ENCODE data around the gene SESN1.

Gene SESN1

DNA sequence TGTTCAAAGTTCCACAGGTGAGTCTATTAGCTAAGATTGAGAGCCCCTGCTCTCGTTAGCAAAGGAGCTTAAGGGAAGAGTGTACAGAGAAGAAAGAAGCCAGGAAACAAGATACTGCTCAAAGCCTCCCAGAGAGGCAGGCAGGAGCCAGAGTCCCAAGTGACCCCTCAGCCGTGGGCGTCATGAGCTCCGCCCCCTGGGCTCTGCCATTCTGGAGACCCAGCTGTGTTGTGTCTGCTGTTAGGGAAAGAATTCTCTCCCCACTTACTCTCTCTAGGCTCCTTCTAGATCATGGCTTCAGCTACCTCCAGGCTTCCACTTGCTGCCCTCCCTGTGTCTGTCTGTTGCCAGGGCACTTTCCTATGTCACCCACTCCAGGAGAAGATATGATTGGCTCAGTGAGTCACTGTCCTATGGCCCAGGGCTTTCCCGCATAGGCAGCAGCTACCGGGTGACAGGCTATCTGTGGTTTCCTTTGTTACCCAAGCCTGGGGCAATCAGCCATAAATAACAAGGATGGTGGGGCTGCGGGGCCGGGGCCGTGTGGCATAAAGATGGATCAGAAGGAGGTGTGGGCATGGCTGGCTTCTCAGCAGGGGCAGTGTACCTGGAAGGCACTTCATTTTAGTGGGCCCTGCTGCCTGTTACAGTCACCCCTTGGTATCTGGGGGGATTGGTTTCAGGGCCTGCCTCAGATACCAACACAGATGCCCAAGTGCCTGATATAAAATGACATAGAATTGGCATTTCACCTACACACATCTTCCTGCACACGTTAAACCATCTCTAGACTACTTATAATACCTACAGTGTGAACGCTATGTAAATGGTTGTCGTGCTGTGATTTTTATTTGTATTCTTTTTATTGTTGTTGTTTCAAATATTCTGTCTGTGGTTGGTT is 127.5 kb downstream of the SESN1 start:
- peak; percentile 57 for DNase-seq (ENCODE audit: low read depth)
- no peak for TF ChIP-seq CTCF (IDR thresholded peaks at IDR 0.05; ENCODE audit: low read length, missing control alignments)
- H3K4me3 ChIP-seq (replicated peaks; ENCODE audit: low read depth, low read length): no peak overlapping the region

- no peak for TF ChIP-seq CTCF (IDR thresholded peaks at IDR 0.05; ENCODE audit: low read length, missing control alignments)
- H3K4me3 ChIP-seq (replicated peaks; ENCODE audit: low read depth, low read length): no peak overlapping the region
- DNase-seq (ENCODE audit: low read depth): no peak
Measured at GRCh38 chr6:108966251-108966650, 128.4 kb downstream of the SESN1 start.

DNA sequence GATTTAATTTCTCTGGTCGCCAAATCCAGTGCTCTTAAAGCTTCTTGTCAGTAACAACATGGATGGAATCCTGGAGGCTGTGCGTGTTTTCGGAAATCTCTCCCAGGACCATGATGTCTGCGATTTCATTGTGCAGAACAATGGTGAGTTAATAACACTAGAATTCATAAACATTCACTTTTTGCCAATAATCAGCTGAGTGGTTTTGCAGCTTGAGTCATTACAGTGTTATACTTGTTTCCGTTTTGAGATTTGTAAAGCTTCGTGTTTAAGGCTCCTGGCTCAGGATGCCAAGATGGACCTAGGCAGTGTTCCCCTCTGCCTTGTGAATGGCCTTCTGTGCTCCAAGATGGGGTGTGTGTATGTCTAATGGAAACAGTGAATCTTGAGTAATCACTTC is 132.7 kb downstream of the SESN1 start:
- no peak for TF ChIP-seq CTCF (IDR thresholded peaks at IDR 0.05; ENCODE audit: low read length, missing control alignments)
- DNase-seq (ENCODE audit: low read depth): peak; percentile 90
- no peak overlapping the region for H3K4me3 ChIP-seq (replicated peaks; ENCODE audit: low read depth, low read length)

DNA sequence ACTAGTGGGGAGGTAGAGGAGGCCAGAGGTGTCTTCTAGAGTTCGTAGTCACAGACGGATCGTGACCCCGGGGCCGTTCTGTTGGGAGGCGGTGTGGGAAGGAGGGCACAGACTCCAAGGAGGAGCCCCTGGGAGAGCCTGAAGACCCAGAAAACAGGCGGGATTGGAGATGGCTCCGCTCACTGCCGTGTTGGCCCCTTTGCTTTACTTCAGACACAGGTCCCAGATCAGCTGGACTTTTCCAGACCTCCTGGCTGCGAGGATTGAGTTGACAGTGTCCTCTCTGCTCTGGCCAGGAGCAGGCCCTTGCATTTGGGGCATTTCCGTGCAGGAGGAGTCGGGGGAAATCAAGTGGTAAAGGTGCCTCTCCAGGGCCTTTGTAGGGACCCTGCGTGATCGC is 133.6 kb downstream of the SESN1 start:
- no peak for TF ChIP-seq CTCF (IDR thresholded peaks at IDR 0.05; ENCODE audit: low read length, missing control alignments)
- H3K4me3 ChIP-seq (replicated peaks; ENCODE audit: low read depth, low read length): no peak overlapping the region
- no peak for DNase-seq (ENCODE audit: low read depth)

GRCh38 chr6:108960601-108961000 is 134.0 kb downstream of the SESN1 start:
- no peak for TF ChIP-seq CTCF (IDR thresholded peaks at IDR 0.05; ENCODE audit: low read length, missing control alignments)
- H3K4me3 ChIP-seq (replicated peaks; ENCODE audit: low read depth, low read length): no peak overlapping the region

DNA sequence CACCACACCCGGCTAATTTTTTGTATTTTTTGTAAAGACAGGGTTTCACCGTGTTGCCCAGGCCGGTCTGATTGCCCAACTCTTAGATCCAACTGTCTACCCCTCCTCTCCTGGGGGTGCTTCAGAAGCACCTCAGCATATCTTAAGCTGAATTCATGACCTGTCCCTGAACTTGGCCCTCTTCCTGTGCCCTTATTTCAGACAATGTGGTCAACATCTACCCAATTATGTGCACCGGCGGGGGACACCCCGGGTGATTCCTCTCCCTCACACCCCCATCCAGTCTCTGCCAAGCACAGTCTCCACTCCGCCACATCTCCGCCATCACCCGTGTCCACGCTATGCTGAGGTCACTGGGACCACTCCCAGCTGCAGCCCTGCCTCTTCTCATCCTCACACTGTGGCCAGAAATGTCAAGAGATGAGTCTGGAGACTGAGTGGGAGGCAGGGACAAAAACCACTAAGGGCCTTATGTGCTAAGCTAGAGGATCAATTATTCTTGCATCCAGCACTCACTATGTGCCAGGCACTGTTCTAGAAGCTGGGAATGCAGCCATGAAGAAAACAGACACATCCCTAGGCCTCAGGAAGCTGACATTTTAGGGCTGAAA is 134.6 kb downstream of the SESN1 start:
- no peak overlapping the region for H3K4me3 ChIP-seq (replicated peaks; ENCODE audit: low read depth, low read length)
- TF ChIP-seq CTCF (IDR thresholded peaks at IDR 0.05; ENCODE audit: low read length, missing control alignments): no peak

More at GRCh38 chr6:108960601-108961000, 134.0 kb downstream of the SESN1 start:
- peak; percentile 35 for DNase-seq (ENCODE audit: low read depth)

More for the DNA sequence above, 134.6 kb downstream of the SESN1 start:
- no peak for DNase-seq (ENCODE audit: low read depth)
